Body of pancreas (tissue), 4 donors: ENCODE measurements around the gene CEP72. TPM values are rescaled to one million over a fixed set of nuclear protein-coding genes. Genes with fewer than 3 reads are reported as not detected.

Source experiments
- ATAC-seq: fragments of 150-250 bp; one replicate; pipeline ENCODE4 v1.9.1; 2016
- DNase-seq, 4 donors: peaks; one replicate each; pipeline ENCODE4 v3.0.0-alpha.2; 2019
- H3K27ac ChIP-seq, 4 donors: fragments of 200-600 bp; sonication (generic); 1 replicate in 3 of 4; 2 replicates in 1 of 4; pipeline versions ENCODE4 v1.5.1 to v1.6.1; 2016 to 2019; ENCODE audit warnings: mild to moderate bottlenecking in 1 of 4, mixed read lengths in 1 of 4, moderate library complexity in 1 of 4
- H3K27me3 ChIP-seq, 2 donors: fragments of 200-600 bp; sonication (generic); one replicate each; pipeline ENCODE4 v1.6.0; 2016; ENCODE audit warnings: mild to moderate bottlenecking in 1 of 2
- H3K36me3 ChIP-seq, 2 donors: fragments of 200-600 bp; sonication (generic); replicated peaks in 1 of 2; 2 replicates each; pipeline ENCODE4 v1.5.1; 2016; ENCODE audit warnings: low read depth in 2 of 2; ENCODE audit not compliant: insufficient read depth in 1 of 2
- H3K4me1 ChIP-seq: fragments of 200-600 bp; sonication (generic); one replicate; pipeline ENCODE4 v1.6.0; 2016
- H3K4me3 ChIP-seq, 2 donors: fragments of 200-600 bp; sonication (generic); 1 replicate in 1 of 2; 2 replicates in 1 of 2; pipeline ENCODE4 v1.5.1; 2016 to 2019
- H3K9me3 ChIP-seq, 3 donors: fragments of 200-600 bp; sonication (generic); 1 replicate in 2 of 3; 2 replicates in 1 of 3; pipeline ENCODE4 v1.5.1; 2016
- POLR2A ChIP-seq, 3 donors: fragments of 450-650 bp; IDR thresholded peaks; one replicate each; pipeline ENCODE4 v1.6.1; 2016; ENCODE audit warnings: antibody characterized with exemption in 3 of 3, mild to moderate bottlenecking in 2 of 3
- WGBS, 2 donors: methylation state at CpG; one replicate each; pipeline ENCODE4 v1.1.5; 2017; 5-methylcytosine and 5-hydroxymethylcytosine counted together
- intact Hi-C: fragments of 100-400 bp; cut with DNase I; formaldehyde crosslinking; loops from one replicate; pipeline ENCODE4 v1.15.1; 2023
- total RNA-seq, 2 donors: library from RNA; depleted of rRNA; stranded (reverse); fragments of >200 nt; gene quantifications; one replicate each; pipeline ENCODE4 v1.1.0, GENCODE V29; 2016
- TF ChIP-seq, protein P1 (sequence below), 7 experiments: fragments of 450-650 bp in 4 of 7; fragments of 200-600 bp in 3 of 7; sonication (generic) in 3 of 7; IDR thresholded peaks; one replicate each; pipeline ENCODE4 v1.5.1; 2016 to 2019; ENCODE audit warnings: antibody characterized with exemption in 7 of 7

Gene CEP72
- total RNA-seq, 2 donors from 2014 or later = 1.3 to 7.8 TPM

DNA sequence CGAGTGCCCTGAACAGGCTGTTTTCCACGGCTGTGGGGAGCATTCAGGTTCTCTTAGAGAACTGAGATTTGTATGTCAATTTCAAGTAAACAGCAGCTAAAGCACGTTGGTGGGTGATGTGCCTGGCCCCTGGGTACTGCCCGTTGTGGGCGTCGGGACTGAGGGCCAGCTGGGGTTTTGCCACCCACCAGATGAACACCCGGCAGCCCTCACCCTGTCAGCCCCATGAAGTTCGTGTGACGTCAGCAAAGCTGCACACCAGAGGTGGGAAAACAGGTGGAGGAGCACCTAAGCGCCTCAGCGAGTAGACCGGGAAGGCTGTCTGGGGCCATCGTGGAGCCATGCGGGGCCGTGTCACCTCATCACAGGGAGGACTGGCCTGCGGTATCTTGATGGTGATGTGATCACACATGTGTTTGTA is 9.2 kb downstream of the CEP72 start:
- Histone ChIP-seq H3K9me3 (no peaks in the 10 kb centered on the region), H3K36me3 (peaks cover 0 to 10% of the 10 kb centered on the region in 2 donors), H3K4me1 (no peaks in the 10 kb centered on the region), H3K27me3 (no peaks in the 10 kb centered on the region), H3K27ac (no peak overlapping the region), H3K4me3 (no peak overlapping the region)
- TF ChIP-seq POLR2A (IDR thresholded peaks at IDR 0.05) = no peak
- TF ChIP-seq, protein P1, sequence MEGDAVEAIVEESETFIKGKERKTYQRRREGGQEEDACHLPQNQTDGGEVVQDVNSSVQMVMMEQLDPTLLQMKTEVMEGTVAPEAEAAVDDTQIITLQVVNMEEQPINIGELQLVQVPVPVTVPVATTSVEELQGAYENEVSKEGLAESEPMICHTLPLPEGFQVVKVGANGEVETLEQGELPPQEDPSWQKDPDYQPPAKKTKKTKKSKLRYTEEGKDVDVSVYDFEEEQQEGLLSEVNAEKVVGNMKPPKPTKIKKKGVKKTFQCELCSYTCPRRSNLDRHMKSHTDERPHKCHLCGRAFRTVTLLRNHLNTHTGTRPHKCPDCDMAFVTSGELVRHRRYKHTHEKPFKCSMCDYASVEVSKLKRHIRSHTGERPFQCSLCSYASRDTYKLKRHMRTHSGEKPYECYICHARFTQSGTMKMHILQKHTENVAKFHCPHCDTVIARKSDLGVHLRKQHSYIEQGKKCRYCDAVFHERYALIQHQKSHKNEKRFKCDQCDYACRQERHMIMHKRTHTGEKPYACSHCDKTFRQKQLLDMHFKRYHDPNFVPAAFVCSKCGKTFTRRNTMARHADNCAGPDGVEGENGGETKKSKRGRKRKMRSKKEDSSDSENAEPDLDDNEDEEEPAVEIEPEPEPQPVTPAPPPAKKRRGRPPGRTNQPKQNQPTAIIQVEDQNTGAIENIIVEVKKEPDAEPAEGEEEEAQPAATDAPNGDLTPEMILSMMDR (IDR thresholded peaks at IDR 0.05) = no peak
- DNase-seq (peak in 2 of 4 donors; percentile 1 to 7), ATAC-seq (no peak)
- WGBS, 2 donors = 94 to 95% methylated on average over 12 to 15 of the region's 16 CpGs
- intact Hi-C loops = no loop called here

DNA sequence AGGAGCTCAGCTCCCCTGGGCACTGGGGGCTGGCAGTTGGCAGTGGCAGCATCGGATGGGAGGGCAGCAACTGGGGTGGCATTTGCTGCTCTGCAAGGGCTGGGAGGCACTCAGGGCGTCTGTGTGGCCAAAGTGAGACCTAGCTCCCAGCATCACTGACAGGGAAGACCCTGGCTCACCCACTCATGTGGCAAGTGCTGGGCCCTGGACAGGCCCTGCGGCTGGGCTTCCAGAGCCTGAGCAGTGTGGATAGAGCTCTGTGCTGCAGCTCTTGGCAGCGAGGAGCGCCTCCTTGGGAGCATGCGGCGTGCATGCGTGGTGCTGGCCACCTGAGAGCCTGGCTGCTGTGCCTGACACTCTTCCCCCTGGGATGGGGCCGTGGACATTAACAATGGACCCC is 10.2 kb downstream of the CEP72 start:
- 92% methylated on average over 2 to 9 of the region's 9 CpGs for WGBS, 2 donors
- intact Hi-C loops = no loop called here
- H3K9me3 ChIP-seq = no peaks in the 10 kb centered on the region
- TF ChIP-seq, protein P1 (IDR thresholded peaks at IDR 0.05) = no peak
- no peaks in the 10 kb centered on the region for H3K27me3 ChIP-seq
- ATAC-seq (no peak), DNase-seq (peak in 2 of 4 donors; percentile 4 to 6)
- H3K27ac ChIP-seq = no peak overlapping the region
- H3K4me3 ChIP-seq = no peak overlapping the region
- H3K36me3 ChIP-seq = peaks cover 0 to 10% of the 10 kb centered on the region in 2 donors
- H3K4me1 ChIP-seq = no peaks in the 10 kb centered on the region

DNA sequence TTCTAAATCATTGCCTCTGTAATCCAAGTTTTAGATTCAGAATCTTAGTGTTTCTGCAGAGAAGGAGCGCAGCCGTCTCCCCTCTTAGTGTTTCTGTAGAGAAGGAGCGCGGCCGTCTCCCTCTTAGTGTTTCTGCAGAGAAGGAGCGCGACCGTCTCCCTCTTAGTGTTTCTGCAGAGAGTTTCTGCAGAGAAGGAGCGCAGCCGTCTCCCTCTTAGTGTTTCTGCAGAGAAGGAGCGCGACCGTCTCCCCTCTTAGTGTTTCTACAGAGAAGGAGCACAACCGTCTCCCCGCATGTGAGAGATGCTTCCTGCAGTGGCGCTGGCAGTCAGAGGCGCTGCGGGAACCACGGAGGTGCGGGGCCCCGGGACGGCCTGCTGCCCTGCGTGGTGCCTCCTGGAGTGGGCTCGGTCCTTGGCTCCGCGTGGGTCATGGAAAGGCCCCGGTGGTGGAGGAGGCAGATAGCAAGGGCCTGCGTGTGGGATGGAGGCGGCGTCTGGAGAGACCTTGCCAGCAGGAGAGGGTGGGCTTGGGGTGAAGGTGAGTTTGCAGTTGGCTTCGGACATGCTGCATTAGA is 10.9 kb downstream of the CEP72 start:
- DNase-seq (no peak), ATAC-seq (no peak)
- intact Hi-C loops = no loop called here
- 89 to 93% methylated on average over 28 to 31 of the region's 31 CpGs for WGBS, 2 donors
- peaks cover 0 to 12% of the 10 kb centered on the region in 2 donors for H3K36me3 ChIP-seq
- H3K4me3 ChIP-seq = no peak overlapping the region
- TF ChIP-seq POLR2A (IDR thresholded peaks at IDR 0.05) = no peak
- TF ChIP-seq, protein P1 (IDR thresholded peaks at IDR 0.05) = no peak
- H3K4me1 ChIP-seq = no peaks in the 10 kb centered on the region
- no peak overlapping the region for H3K27ac ChIP-seq
- no peaks in the 10 kb centered on the region for H3K27me3 ChIP-seq
- no peaks in the 10 kb centered on the region for H3K9me3 ChIP-seq

DNA sequence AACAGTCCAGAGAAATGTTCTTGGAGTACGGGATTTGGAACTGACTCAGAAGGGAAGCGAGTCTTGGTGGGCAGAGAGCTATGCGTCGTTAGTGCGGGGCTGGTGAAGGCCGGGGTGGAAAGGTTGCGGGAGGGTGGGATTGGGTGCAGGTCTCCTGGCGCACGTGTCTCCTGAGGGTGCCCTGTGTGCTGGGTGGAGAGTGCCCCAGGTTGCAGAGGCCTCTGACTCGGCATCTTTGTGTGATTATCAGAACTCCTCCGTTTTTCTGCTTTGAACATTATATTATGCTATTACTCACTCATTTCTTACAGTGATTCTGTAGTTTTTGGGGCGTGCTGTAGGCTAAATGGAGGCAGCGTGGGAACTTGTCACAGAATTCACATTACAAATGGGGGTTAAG is 11.4 kb downstream of the CEP72 start:
- intact Hi-C loops = no loop called here
- Histone ChIP-seq H3K27me3 (no peaks in the 10 kb centered on the region), H3K27ac (no peak overlapping the region), H3K36me3 (peaks cover 0 to 12% of the 10 kb centered on the region in 2 donors), H3K9me3 (no peaks in the 10 kb centered on the region), H3K4me1 (no peaks in the 10 kb centered on the region), H3K4me3 (no peak overlapping the region)
- ATAC-seq (no peak), DNase-seq (no peak)
- no peak for TF ChIP-seq POLR2A (IDR thresholded peaks at IDR 0.05)
- TF ChIP-seq, protein P1 (IDR thresholded peaks at IDR 0.05) = no peak
- WGBS, 2 donors = 90 to 94% methylated on average over 13 of the region's 13 CpGs
